ENCODE data around the gene ZNF398. TPM values are rescaled to one million over a fixed set of nuclear protein-coding genes. Genes with fewer than 3 reads are reported as not detected.

Gene ZNF398
- total and polyA plus RNA-seq, 8 donors, result 2.4 to 8.0 (median 5.4) TPM

DNA sequence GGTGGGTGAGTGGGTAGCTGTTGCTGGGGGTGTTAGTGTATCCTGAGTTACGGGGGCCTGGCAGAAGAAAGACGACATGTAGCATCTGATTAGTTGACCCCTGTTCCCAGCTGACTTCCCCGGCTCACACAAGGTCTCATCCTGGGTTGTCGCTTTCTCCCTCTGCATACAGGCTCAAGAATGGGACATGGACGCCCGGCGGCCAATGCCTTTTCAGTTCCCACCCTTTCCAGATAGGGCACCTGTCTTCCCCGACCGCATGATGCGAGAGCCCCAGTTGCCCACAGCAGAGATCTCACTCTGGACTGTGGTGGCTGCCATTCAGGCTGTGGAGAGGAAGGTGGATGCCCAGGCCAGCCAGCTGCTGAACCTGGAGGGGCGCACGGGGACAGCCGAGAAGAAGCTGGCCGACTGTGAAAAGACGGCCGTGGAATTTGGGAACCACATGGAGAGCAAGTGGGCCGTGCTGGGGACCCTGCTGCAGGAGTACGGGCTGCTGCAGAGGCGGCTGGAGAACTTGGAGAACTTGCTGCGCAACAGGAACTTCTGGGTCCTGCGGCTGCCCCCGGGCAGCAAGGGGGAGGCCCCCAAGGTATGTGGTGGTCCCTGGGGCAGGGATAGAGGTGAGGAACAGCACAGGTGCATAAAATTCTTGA, 51.0 kb downstream of the ZNF398 start:
- Histone ChIP-seq H3K4me1 (peaks cover 6 to 7% (median 7%) of the 10 kb centered on the region in 3 donors), H3K9me3 (no peaks in the 10 kb centered on the region), H3K27me3 (no peaks in the 10 kb centered on the region), H3K27ac (no peak overlapping the region), H3K4me3 (no peak overlapping the region), H3K36me3 (peaks cover 0 to 42% (median 8%) of the 10 kb centered on the region in 3 donors)
- intact Hi-C loops (cut with DNase I), result no loop called here
- DNase-seq (no peak), ATAC-seq (no peak), FAIRE-seq (no peak)
- TF ChIP-seq, protein P1, sequence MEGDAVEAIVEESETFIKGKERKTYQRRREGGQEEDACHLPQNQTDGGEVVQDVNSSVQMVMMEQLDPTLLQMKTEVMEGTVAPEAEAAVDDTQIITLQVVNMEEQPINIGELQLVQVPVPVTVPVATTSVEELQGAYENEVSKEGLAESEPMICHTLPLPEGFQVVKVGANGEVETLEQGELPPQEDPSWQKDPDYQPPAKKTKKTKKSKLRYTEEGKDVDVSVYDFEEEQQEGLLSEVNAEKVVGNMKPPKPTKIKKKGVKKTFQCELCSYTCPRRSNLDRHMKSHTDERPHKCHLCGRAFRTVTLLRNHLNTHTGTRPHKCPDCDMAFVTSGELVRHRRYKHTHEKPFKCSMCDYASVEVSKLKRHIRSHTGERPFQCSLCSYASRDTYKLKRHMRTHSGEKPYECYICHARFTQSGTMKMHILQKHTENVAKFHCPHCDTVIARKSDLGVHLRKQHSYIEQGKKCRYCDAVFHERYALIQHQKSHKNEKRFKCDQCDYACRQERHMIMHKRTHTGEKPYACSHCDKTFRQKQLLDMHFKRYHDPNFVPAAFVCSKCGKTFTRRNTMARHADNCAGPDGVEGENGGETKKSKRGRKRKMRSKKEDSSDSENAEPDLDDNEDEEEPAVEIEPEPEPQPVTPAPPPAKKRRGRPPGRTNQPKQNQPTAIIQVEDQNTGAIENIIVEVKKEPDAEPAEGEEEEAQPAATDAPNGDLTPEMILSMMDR (IDR thresholded peaks at IDR 0.05), result no peak
- 85 to 90% methylated on average over 19 to 22 of the region's 22 CpGs for WGBS, 2 donors

DNA sequence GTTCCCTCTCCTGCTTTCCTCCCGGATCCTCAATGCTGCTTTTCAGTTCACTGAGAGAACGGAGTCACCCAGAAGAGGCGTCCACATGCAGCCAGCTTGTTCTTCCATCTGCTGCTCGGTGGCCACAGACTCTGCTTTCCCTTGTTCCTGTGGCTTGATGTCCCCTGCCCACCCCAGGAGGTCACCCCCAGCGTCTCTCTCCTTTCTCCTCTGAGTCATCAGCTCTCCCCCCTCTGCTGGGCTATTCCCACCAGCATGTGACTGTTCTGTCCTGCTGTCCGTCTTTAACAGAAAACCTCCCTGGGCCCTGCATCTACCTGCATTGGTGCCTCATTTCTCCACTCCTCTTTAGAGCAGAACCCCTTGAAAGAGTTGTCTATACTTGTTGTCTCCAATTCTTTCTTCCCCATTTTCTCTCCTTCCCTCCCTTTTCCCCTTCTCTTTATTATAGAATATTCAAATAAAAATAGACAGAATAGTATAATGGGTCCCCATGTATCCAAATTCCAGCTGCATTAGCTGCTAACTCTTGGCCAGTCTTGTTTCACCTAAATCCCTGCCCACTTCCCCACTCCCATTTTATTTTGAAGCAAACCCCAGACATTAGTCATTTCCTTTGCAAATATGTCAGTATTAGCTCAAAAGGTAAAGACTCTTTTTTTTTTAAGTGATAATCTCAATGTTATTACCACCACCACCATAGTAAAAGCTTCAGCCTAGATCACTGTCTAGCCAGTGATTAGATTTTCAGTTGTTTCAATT, 52.2 kb downstream of the ZNF398 start:
- H3K4me3 ChIP-seq, result no peak overlapping the region
- whole genome bisulfite sequencing, 2 donors, result 93 to 97% methylated on average over 6 of the region's 6 CpGs
- ATAC-seq, result no peak
- no peak for DNase-seq
- H3K9me3 ChIP-seq, result no peaks in the 10 kb centered on the region
- intact Hi-C loops (cut with DNase I), result no loop called here
- TF ChIP-seq, protein P1 (IDR thresholded peaks at IDR 0.05), result no peak
- H3K27ac ChIP-seq, result no peak overlapping the region
- no peaks in the 10 kb centered on the region for H3K27me3 ChIP-seq
- H3K36me3 ChIP-seq, result peaks cover 0 to 48% (median 8%) of the 10 kb centered on the region in 3 donors
- H3K4me1 ChIP-seq, result peaks cover 6 to 7% (median 7%) of the 10 kb centered on the region in 3 donors
- FAIRE-seq, result no peak

DNA sequence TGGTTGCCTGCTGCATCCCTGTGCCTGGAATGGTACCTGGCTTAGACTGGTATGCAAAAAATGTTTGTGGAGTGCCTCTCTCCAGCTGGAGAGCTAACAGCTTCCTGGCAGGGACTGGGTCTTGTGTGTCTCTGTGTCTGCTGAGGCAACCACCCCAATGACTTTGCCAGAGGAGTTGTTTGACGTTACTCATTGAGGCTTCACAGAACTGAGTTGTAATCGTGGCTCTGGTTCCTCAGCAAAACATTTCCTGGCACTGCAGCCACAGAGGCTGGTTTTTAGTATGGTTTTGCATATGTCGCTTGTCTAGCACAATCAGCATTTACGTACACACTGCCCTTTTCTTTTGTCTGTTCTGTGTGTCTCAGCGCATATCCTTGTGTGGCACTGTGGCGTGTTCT, 55.6 kb downstream of the ZNF398 start:
- DNase-seq (peak in 1 of 6 donors; percentile 9), ATAC-seq (no peak), FAIRE-seq (no peak)
- WGBS, 2 donors, result 88 to 91% methylated on average over 6 of the region's 6 CpGs
- no peaks in the 10 kb centered on the region for H3K9me3 ChIP-seq
- H3K27ac ChIP-seq, result no peak overlapping the region
- TF ChIP-seq, protein P1 (IDR thresholded peaks at IDR 0.05), result no peak
- H3K27me3 ChIP-seq, result no peaks in the 10 kb centered on the region
- peaks cover 0 to 66% (median 16%) of the 10 kb centered on the region in 3 donors for H3K36me3 ChIP-seq
- H3K4me3 ChIP-seq, result no peak overlapping the region
- intact Hi-C loops (cut with DNase I), result no loop called here
- peaks cover 0 to 3% (median 0%) of the 10 kb centered on the region in 3 donors for H3K4me1 ChIP-seq

DNA sequence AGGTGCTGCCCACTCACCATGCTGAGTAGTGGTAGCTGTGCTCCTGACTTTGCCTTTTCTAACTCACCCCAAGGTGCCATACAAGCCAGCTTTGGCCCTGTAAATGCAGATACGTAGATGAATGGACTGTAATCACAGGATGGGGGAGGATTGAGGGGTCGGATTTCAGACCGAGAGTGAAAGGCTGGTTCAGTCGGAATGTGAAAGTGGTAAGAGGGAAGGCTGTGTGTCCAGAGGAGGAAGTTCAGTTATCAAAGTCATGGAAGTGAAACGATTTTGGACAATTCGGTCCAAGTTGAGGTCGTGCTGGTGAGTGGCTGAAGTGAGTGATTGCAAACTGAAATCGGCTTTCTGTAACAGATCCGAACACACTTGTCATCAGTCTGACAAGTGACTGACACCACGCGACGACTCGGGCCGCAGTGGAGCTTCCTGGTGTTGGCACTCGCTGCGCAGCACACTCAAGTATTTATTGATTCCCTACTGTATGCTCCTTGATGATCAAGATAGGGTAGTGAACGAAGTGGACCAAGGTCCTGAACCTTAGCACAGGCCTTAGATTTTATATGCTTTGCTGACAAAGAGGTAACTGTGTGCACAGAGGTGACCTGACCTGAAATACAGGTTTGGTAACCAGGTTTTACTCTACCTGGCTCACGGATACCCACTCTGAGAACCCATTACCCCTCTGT, 58.6 kb downstream of the ZNF398 start:
- Histone ChIP-seq H3K27me3 (no peaks in the 10 kb centered on the region), H3K36me3 (peaks cover 0 to 64% (median 28%) of the 10 kb centered on the region in 3 donors), H3K27ac (peak overlapping the region in 2 of 4 donors; percentile 8 to 36), H3K4me3 (no peak overlapping the region), H3K9me3 (no peaks in the 10 kb centered on the region), H3K4me1 (peaks cover 0 to 3% (median 0%) of the 10 kb centered on the region in 3 donors)
- FAIRE-seq (no peak), DNase-seq (peak in 3 of 6 donors; percentile 15 to 58 (median 30)), ATAC-seq (peak; percentile 64 to 82 (median 76))
- WGBS, 2 donors, result 22 to 23% methylated on average over 18 of the region's 18 CpGs
- intact Hi-C loops (cut with DNase I), result no loop called here
- TF ChIP-seq, protein P1 (IDR thresholded peaks at IDR 0.05), result no peak
